HFF-Myc (cell line): ENCODE measurements around the gene LCN9.
"Not testable (repeated sequence)": the region's sequence is repeated elsewhere in the genome, so short reads cannot be mapped to it uniquely, and the experiment has no call there.

Experiments
- DNase-seq: peaks from one replicate; pipeline ENCODE4 v3.0.0-alpha.2; 2011; ENCODE audit warnings: low read depth; ENCODE audit errors: extremely low read depth
- H3K4me3 ChIP-seq: replicated peaks from 2 replicates; pipeline ENCODE4 v1.5.1; 2011; ENCODE audit warnings: low read depth, mild to moderate bottlenecking, control low read depth, low read length
- TF ChIP-seq, protein P1 (sequence below): IDR thresholded peaks from 2 replicates; pipeline ENCODE4 v1.5.1; 2012; ENCODE audit warnings: mild to moderate bottlenecking, low read depth, low read length, control low read depth; ENCODE audit errors: missing control alignments

The LCN9 gene

GRCh38 chr9:135671591-135672041, 8.5 kb downstream of the LCN9 start:
- DNase-seq: no peak

GRCh38 chr9:135672786-135673185, 9.7 kb downstream of the LCN9 start:
- not testable (repeated sequence) for DNase-seq, H3K4me3 ChIP-seq

More at GRCh38 chr9:135671591-135672041, 8.5 kb downstream of the LCN9 start:
- no peak overlapping the region for H3K4me3 ChIP-seq
- TF ChIP-seq, protein P1, sequence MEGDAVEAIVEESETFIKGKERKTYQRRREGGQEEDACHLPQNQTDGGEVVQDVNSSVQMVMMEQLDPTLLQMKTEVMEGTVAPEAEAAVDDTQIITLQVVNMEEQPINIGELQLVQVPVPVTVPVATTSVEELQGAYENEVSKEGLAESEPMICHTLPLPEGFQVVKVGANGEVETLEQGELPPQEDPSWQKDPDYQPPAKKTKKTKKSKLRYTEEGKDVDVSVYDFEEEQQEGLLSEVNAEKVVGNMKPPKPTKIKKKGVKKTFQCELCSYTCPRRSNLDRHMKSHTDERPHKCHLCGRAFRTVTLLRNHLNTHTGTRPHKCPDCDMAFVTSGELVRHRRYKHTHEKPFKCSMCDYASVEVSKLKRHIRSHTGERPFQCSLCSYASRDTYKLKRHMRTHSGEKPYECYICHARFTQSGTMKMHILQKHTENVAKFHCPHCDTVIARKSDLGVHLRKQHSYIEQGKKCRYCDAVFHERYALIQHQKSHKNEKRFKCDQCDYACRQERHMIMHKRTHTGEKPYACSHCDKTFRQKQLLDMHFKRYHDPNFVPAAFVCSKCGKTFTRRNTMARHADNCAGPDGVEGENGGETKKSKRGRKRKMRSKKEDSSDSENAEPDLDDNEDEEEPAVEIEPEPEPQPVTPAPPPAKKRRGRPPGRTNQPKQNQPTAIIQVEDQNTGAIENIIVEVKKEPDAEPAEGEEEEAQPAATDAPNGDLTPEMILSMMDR: no peak

DNA sequence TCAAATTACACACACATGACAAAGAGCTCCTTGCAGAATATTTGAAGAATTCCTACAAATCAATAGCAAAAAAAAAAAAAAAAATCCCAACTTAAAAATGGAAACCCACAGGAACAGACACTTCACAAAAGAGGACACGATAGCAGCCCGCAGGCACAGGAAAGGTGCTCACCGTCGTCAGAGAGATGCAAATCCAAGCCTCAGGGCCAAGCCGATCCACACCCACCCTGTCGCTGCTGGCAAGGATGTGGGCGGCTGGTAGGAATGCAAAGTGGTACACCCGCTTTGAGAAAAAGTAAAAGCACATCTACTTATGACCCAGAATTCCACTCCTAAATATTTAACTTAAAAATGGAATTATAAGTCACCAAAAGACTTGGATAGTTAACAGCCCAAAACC, 10.8 kb downstream of the LCN9 start:
- H3K4me3 ChIP-seq: no peak overlapping the region
- no peak for DNase-seq
- TF ChIP-seq, protein P1: no peak

- no peak for DNase-seq
- TF ChIP-seq, protein P1: no peak
Measured at GRCh38 chr9:135674977-135675376, 11.9 kb downstream of the LCN9 start.

GRCh38 chr9:135676891-135677290, 13.8 kb downstream of the LCN9 start:
- no peak for DNase-seq
- TF ChIP-seq, protein P1: no peak

More at GRCh38 chr9:135674977-135675376, 11.9 kb downstream of the LCN9 start:
- H3K4me3 ChIP-seq: no peak overlapping the region

GRCh38 chr9:135677641-135678168, 14.6 kb downstream of the LCN9 start:
- no peak for DNase-seq
- no peak overlapping the region for H3K4me3 ChIP-seq
- TF ChIP-seq, protein P1: no peak

More at GRCh38 chr9:135676891-135677290, 13.8 kb downstream of the LCN9 start:
- no peak overlapping the region for H3K4me3 ChIP-seq

GRCh38 chr9:135678236-135679017, 15.3 kb downstream of the LCN9 start:
- no peak overlapping the region for H3K4me3 ChIP-seq
- TF ChIP-seq, protein P1: no peak
- no peak for DNase-seq
